ENCODE measurements around the gene ZNF280B. TPM values are rescaled to one million over a fixed set of nuclear protein-coding genes. Genes with fewer than 3 reads are reported as not detected.

ZNF280B gene
- total RNA-seq: 1 to 10 TPM; 1.7 to 1.8 TPM

GRCh38 chr22:22508274-22509176 lies at the start of gene ZNF280B:
ZNF280B (minus strand) TSS chr22:22508742; CDS start chr22:22489398, 19,344 bp downstream.
- Mint-ChIP-seq H3K27me3 (ENCODE audit: low read depth) (peaks cover 2% of the 10 kb centered on the region), H3K27ac (peak within 1 kb of the TSS; percentile 5), H3K4me3 (peak within 1 kb of the TSS; percentile 71), H3K9me3 (peaks cover 8% of the 10 kb centered on the region), H3K36me3 (ENCODE audit: low read depth) (peaks cover 20% of the 10 kb centered on the region), H3K4me1 (ENCODE audit: low read depth) (peaks cover 15% of the 10 kb centered on the region)
- CTCF ChIA-PET: interaction anchor here (0.7 to 1.4 kb wide), 9 partner anchors 11 to 86 kb away, joined by 3 to 7 read pairs (median 3); partner anchors contain the start of gene ZNF280A
- peak; percentile 88 for DNase-seq
- intact Hi-C loops (cut with micrococcal nuclease): no loop called here

DNA sequence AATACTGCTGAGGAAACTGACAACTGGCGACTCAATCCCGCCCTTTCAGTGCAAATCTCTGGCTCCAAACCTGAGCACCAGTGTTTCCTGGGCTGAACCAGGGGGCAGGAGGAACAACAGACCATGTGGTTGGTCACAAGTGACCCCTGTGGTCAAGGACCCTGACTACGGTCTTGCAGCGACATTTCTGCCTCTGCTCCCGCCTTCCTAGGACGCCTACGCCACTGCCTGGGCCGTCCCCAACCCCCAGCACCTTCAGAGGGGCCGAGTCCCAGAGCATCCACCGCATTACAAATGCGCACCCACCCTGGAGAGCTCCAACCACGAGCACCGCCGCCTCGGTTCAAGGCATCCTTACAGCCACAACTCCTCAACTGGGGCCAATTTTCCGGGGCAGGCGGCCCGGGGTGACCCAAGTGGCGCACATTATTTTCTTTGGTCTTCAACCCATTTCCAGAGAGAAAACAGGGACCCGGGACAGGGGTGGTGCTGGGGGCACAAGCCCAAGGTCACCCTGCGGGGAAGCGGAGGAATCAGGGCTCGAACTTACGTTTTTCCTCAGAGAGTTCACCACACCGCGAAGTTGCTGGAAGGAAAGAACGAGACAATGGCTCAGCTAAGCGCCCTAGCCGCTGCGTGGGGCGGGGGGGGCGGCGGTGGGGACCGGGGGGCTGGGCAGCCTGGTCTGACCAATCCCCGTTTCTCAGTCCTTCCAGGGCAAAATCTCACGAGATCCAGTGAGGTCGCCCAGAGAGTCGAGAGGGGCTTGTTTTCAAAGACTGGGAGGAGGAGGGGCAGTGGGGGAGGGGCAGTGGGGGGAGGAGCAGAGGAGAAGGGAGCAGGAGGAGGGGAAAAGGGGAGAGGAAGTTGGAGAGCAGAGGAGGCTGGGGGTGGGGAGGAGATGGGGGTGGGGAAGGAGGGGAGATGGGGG lies 48.7 kb upstream of the ZNF280B start:
- no peak overlapping the region for H3K4me3 Mint-ChIP-seq
- peaks cover 2% of the 10 kb centered on the region for H3K4me1 Mint-ChIP-seq (ENCODE audit: low read depth)
- no peaks in the 10 kb centered on the region for H3K9me3 Mint-ChIP-seq
- DNase-seq: no peak
- no peak overlapping the region for H3K27ac Mint-ChIP-seq
- no peaks in the 10 kb centered on the region for H3K36me3 Mint-ChIP-seq (ENCODE audit: low read depth)
- CTCF ChIA-PET: no interaction called here
- intact Hi-C loops (cut with micrococcal nuclease): no loop called here
- H3K27me3 Mint-ChIP-seq (ENCODE audit: low read depth): no peaks in the 10 kb centered on the region

- intact Hi-C loops (cut with micrococcal nuclease): no loop called here
- Mint-ChIP-seq H3K4me1 (ENCODE audit: low read depth) (peaks cover 2% of the 10 kb centered on the region), H3K36me3 (ENCODE audit: low read depth) (no peaks in the 10 kb centered on the region), H3K9me3 (no peaks in the 10 kb centered on the region), H3K4me3 (no peak overlapping the region), H3K27ac (no peak overlapping the region), H3K27me3 (ENCODE audit: low read depth) (no peaks in the 10 kb centered on the region)
- no peak for DNase-seq
- CTCF ChIA-PET: no interaction called here
These were observed 48.0 kb upstream of the ZNF280B start for GRCh38 chr22:22556578-22556977.

GRCh38 chr22:22555596-22555995 lies 47.1 kb upstream of the ZNF280B start:
- no peaks in the 10 kb centered on the region for H3K36me3 Mint-ChIP-seq (ENCODE audit: low read depth)
- intact Hi-C loops (cut with micrococcal nuclease): no loop called here
- H3K27ac Mint-ChIP-seq: no peak overlapping the region
- H3K4me1 Mint-ChIP-seq (ENCODE audit: low read depth): peaks cover 2% of the 10 kb centered on the region
- H3K9me3 Mint-ChIP-seq: no peaks in the 10 kb centered on the region
- H3K27me3 Mint-ChIP-seq (ENCODE audit: low read depth): no peaks in the 10 kb centered on the region
- no peak overlapping the region for H3K4me3 Mint-ChIP-seq
- CTCF ChIA-PET: interaction anchor here (1.2 kb wide), 1 partner anchor 17 kb away, joined by 4 read pairs; no protein-coding TSS in a partner anchor
- DNase-seq: no peak

- Mint-ChIP-seq H3K36me3 (ENCODE audit: low read depth) (no peaks in the 10 kb centered on the region), H3K27ac (no peak overlapping the region), H3K9me3 (no peaks in the 10 kb centered on the region), H3K4me3 (no peak overlapping the region), H3K4me1 (ENCODE audit: low read depth) (peaks cover 2% of the 10 kb centered on the region), H3K27me3 (ENCODE audit: low read depth) (no peaks in the 10 kb centered on the region)
- intact Hi-C loops (cut with micrococcal nuclease): no loop called here
- DNase-seq: no peak
- CTCF ChIA-PET: interaction anchor here (0.6 to 1.2 kb wide), 3 partner anchors 16 to 706 kb away, joined by 3 to 4 read pairs (median 3); no protein-coding TSS in a partner anchor
These were observed 46.2 kb upstream of the ZNF280B start for GRCh38 chr22:22554587-22555284.

DNA sequence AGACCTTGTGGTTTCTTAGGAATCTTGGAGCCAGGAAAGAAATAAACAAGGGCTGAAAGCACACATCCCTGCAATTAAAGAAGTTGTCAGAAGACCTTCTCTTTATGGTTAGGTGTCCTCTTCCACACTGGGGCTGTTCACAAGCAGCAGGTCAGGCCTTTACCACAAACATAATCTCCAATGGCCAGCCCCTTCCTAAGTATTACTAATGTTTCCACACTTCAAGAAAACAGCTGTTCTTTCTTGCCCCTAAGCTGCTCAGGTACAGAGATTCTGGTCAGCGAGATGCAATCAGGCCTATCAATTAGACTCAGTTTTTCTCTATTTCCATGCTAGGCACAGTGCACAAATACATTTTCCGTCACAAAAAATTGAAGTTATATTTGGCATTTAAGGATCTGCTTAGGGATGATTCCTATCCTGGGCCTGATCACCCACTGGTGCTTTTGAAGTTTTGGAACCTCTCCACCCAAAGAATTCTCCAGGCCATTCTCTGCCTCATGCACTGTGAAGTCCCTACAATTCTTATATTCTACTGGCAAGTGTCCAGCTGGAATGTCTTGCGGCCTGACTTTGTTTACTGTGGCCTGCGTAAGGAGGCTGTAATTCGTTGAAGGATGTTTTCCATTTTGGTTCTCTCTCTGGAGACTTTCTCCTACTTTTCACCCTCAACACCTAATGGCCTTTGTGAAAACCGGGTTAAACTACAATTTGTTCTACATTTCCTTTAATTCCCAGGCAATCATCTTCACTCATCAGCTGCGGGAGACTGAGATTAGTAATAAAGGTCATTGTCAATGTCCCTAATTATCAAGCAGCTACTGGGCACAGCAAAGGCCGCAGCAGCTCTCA lies 45.4 kb upstream of the ZNF280B start:
- Mint-ChIP-seq H3K27ac (no peak overlapping the region), H3K27me3 (ENCODE audit: low read depth) (no peaks in the 10 kb centered on the region), H3K36me3 (ENCODE audit: low read depth) (no peaks in the 10 kb centered on the region), H3K9me3 (no peaks in the 10 kb centered on the region), H3K4me3 (no peak overlapping the region), H3K4me1 (ENCODE audit: low read depth) (peaks cover 1% of the 10 kb centered on the region)
- DNase-seq: no peak
- intact Hi-C loops (cut with micrococcal nuclease): no loop called here
- CTCF ChIA-PET: interaction anchor here (1.2 kb wide), 1 partner anchor 15 kb away, joined by 4 read pairs; no protein-coding TSS in a partner anchor

DNA sequence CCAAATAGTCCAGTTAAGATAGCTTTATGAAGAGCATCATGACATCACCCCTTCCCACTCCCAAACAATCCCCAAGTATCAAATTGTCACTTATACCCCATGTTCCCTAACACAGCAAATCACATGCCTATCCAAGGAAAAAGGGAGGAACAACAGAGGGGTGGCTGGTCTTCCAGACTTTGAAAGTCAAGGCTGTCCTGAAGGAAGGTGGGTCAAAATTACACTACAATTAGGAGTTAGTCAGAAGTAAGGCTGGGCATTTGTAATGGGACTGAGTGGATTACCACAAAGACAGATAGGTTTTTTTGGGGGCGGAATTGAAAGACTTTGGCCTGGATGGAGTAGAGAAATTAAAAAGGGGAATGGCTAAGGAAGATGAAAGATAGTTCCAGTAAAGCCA lies 44.6 kb upstream of the ZNF280B start:
- H3K27me3 Mint-ChIP-seq (ENCODE audit: low read depth): no peaks in the 10 kb centered on the region
- no peak for DNase-seq
- H3K4me1 Mint-ChIP-seq (ENCODE audit: low read depth): no peaks in the 10 kb centered on the region
- CTCF ChIA-PET: no interaction called here
- no peaks in the 10 kb centered on the region for H3K36me3 Mint-ChIP-seq (ENCODE audit: low read depth)
- intact Hi-C loops (cut with micrococcal nuclease): no loop called here
- H3K27ac Mint-ChIP-seq: no peak overlapping the region
- H3K9me3 Mint-ChIP-seq: no peaks in the 10 kb centered on the region
- H3K4me3 Mint-ChIP-seq: no peak overlapping the region

DNA sequence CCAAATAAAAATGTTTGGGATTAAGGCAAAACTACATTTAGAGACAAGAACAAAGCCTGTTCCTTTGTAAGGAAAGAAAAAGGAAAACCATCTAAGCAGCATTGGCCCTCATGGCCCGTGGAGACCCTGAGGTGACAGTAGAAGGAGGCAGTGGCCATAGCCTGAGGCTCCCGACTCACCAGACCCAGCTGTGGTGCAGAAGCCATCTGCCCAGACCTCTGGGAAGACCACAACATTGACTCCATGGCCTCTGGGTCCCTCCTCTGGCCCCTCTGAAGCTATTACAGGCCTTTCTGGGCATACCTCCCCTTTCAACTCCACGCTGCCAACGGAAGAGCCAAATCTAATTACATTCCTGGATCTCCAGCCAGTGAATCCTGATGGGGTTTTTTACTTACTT lies 44.1 kb upstream of the ZNF280B start:
- Mint-ChIP-seq H3K27me3 (ENCODE audit: low read depth) (no peaks in the 10 kb centered on the region), H3K4me1 (ENCODE audit: low read depth) (no peaks in the 10 kb centered on the region), H3K36me3 (ENCODE audit: low read depth) (no peaks in the 10 kb centered on the region), H3K4me3 (no peak overlapping the region), H3K9me3 (no peaks in the 10 kb centered on the region), H3K27ac (no peak overlapping the region)
- CTCF ChIA-PET: no interaction called here
- intact Hi-C loops (cut with micrococcal nuclease): no loop called here
- no peak for DNase-seq

GRCh38 chr22:22550789-22551434 lies 42.4 kb upstream of the ZNF280B start:
- no peak overlapping the region for H3K4me3 Mint-ChIP-seq
- CTCF ChIA-PET: interaction anchor here (0.9 to 1.1 kb wide), 3 partner anchors 8 to 88 kb away, joined by 3 to 4 read pairs (median 3); partner anchors contain the start of gene PRAME
- no peak for DNase-seq
- intact Hi-C loops (cut with micrococcal nuclease): no loop called here
- no peaks in the 10 kb centered on the region for H3K27me3 Mint-ChIP-seq (ENCODE audit: low read depth)
- no peak overlapping the region for H3K27ac Mint-ChIP-seq
- no peaks in the 10 kb centered on the region for H3K36me3 Mint-ChIP-seq (ENCODE audit: low read depth)
- no peaks in the 10 kb centered on the region for H3K9me3 Mint-ChIP-seq
- H3K4me1 Mint-ChIP-seq (ENCODE audit: low read depth): no peaks in the 10 kb centered on the region

- DNase-seq: no peak
- CTCF ChIA-PET: no interaction called here
- H3K4me1 Mint-ChIP-seq (ENCODE audit: low read depth): no peaks in the 10 kb centered on the region
- no peaks in the 10 kb centered on the region for H3K36me3 Mint-ChIP-seq (ENCODE audit: low read depth)
- no peak overlapping the region for H3K27ac Mint-ChIP-seq
- no peak overlapping the region for H3K4me3 Mint-ChIP-seq
- no peaks in the 10 kb centered on the region for H3K27me3 Mint-ChIP-seq (ENCODE audit: low read depth)
- H3K9me3 Mint-ChIP-seq: no peaks in the 10 kb centered on the region
- intact Hi-C loops (cut with micrococcal nuclease): no loop called here
These were observed 40.4 kb upstream of the ZNF280B start for GRCh38 chr22:22548910-22549309.

DNA sequence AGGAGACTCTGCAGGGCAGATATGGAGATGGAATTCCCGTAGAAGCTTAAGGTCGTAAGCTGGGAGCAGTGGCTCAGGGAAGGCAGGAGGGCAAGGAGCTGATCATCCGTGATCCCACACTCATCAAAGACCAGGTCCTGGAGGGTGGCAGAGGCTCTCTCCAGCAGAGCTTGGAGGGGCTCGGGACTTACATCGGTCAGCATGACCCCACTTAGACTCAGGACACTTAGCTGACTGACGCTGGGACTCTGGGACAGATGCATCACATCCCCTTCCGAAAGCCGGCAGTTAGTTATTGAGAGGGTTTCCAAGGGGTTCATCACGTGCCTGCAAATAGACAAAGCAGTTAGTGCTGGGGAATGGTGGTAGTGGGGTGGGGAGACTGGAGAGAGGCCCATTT lies 39.8 kb upstream of the ZNF280B start:
- intact Hi-C loops (cut with micrococcal nuclease): no loop called here
- H3K4me3 Mint-ChIP-seq: no peak overlapping the region
- no peaks in the 10 kb centered on the region for H3K36me3 Mint-ChIP-seq (ENCODE audit: low read depth)
- no peaks in the 10 kb centered on the region for H3K27me3 Mint-ChIP-seq (ENCODE audit: low read depth)
- no peak overlapping the region for H3K27ac Mint-ChIP-seq
- H3K4me1 Mint-ChIP-seq (ENCODE audit: low read depth): no peaks in the 10 kb centered on the region
- CTCF ChIA-PET: no interaction called here
- DNase-seq: no peak
- no peaks in the 10 kb centered on the region for H3K9me3 Mint-ChIP-seq
